ENCODE measurements around the gene THNSL1.

Gene THNSL1

GRCh38 chr10:24982319-24983112, 33.9 kb upstream of the THNSL1 start:
- no peak overlapping the region for H3K27ac ChIP-seq (ENCODE audit: insufficient read depth, low read length, poor library complexity, severe bottlenecking)
- H3K4me3 ChIP-seq (ENCODE audit: insufficient read depth, low read depth, low read length, poor library complexity, severe bottlenecking): no peak overlapping the region
- no peaks in the 10 kb centered on the region for H3K27me3 ChIP-seq (replicated peaks; ENCODE audit: control insufficient read depth, insufficient read depth, low read length, poor library complexity, severe bottlenecking)
- H3K4me1 ChIP-seq (ENCODE audit: control insufficient read depth, insufficient read depth, low read length, poor library complexity, severe bottlenecking): no peaks in the 10 kb centered on the region
- no peak for DNase-seq
- no peaks in the 10 kb centered on the region for H3K9me3 ChIP-seq (ENCODE audit: control insufficient read depth, low read length)
- H3K36me3 ChIP-seq (ENCODE audit: control insufficient read depth, insufficient read depth, low read length): no peaks in the 10 kb centered on the region

- Histone ChIP-seq H3K36me3 (ENCODE audit: control insufficient read depth, insufficient read depth, low read length) (no peaks in the 10 kb centered on the region), H3K27me3 (replicated peaks; ENCODE audit: control insufficient read depth, insufficient read depth, low read length, poor library complexity, severe bottlenecking) (no peaks in the 10 kb centered on the region), H3K4me1 (ENCODE audit: control insufficient read depth, insufficient read depth, low read length, poor library complexity, severe bottlenecking) (no peaks in the 10 kb centered on the region), H3K4me3 (ENCODE audit: insufficient read depth, low read depth, low read length, poor library complexity, severe bottlenecking) (no peak overlapping the region), H3K27ac (ENCODE audit: insufficient read depth, low read length, poor library complexity, severe bottlenecking) (no peak overlapping the region), H3K9me3 (ENCODE audit: control insufficient read depth, low read length) (no peaks in the 10 kb centered on the region)
- no peak for DNase-seq
These were observed 33.3 kb upstream of the THNSL1 start for GRCh38 chr10:24983130-24983529.

- H3K4me1 ChIP-seq (ENCODE audit: control insufficient read depth, insufficient read depth, low read length, poor library complexity, severe bottlenecking): no peaks in the 10 kb centered on the region
- H3K27me3 ChIP-seq (replicated peaks; ENCODE audit: control insufficient read depth, insufficient read depth, low read length, poor library complexity, severe bottlenecking): no peaks in the 10 kb centered on the region
- no peak overlapping the region for H3K27ac ChIP-seq (ENCODE audit: insufficient read depth, low read length, poor library complexity, severe bottlenecking)
- no peak overlapping the region for H3K4me3 ChIP-seq (ENCODE audit: insufficient read depth, low read depth, low read length, poor library complexity, severe bottlenecking)
- DNase-seq: no peak
- no peaks in the 10 kb centered on the region for H3K36me3 ChIP-seq (ENCODE audit: control insufficient read depth, insufficient read depth, low read length)
- H3K9me3 ChIP-seq (ENCODE audit: control insufficient read depth, low read length): no peaks in the 10 kb centered on the region
These were observed 32.5 kb upstream of the THNSL1 start for GRCh38 chr10:24983946-24984345.

- Histone ChIP-seq H3K9me3 (ENCODE audit: control insufficient read depth, low read length) (no peaks in the 10 kb centered on the region), H3K27ac (ENCODE audit: insufficient read depth, low read length, poor library complexity, severe bottlenecking) (no peak overlapping the region), H3K4me1 (ENCODE audit: control insufficient read depth, insufficient read depth, low read length, poor library complexity, severe bottlenecking) (no peaks in the 10 kb centered on the region), H3K4me3 (ENCODE audit: insufficient read depth, low read depth, low read length, poor library complexity, severe bottlenecking) (no peak overlapping the region), H3K36me3 (ENCODE audit: control insufficient read depth, insufficient read depth, low read length) (no peaks in the 10 kb centered on the region), H3K27me3 (replicated peaks; ENCODE audit: control insufficient read depth, insufficient read depth, low read length, poor library complexity, severe bottlenecking) (no peaks in the 10 kb centered on the region)
- DNase-seq: no peak
These were observed 31.5 kb upstream of the THNSL1 start for GRCh38 chr10:24984906-24985305.

GRCh38 chr10:24988831-24989640, 27.4 kb upstream of the THNSL1 start:
- no peaks in the 10 kb centered on the region for H3K27me3 ChIP-seq (replicated peaks; ENCODE audit: control insufficient read depth, insufficient read depth, low read length, poor library complexity, severe bottlenecking)
- DNase-seq: no peak
- no peaks in the 10 kb centered on the region for H3K36me3 ChIP-seq (ENCODE audit: control insufficient read depth, insufficient read depth, low read length)
- no peak overlapping the region for H3K27ac ChIP-seq (ENCODE audit: insufficient read depth, low read length, poor library complexity, severe bottlenecking)
- no peak overlapping the region for H3K4me3 ChIP-seq (ENCODE audit: insufficient read depth, low read depth, low read length, poor library complexity, severe bottlenecking)
- no peaks in the 10 kb centered on the region for H3K4me1 ChIP-seq (ENCODE audit: control insufficient read depth, insufficient read depth, low read length, poor library complexity, severe bottlenecking)
- H3K9me3 ChIP-seq (ENCODE audit: control insufficient read depth, low read length): no peaks in the 10 kb centered on the region

- no peaks in the 10 kb centered on the region for H3K4me1 ChIP-seq (ENCODE audit: control insufficient read depth, insufficient read depth, low read length, poor library complexity, severe bottlenecking)
- no peak for DNase-seq
- no peaks in the 10 kb centered on the region for H3K9me3 ChIP-seq (ENCODE audit: control insufficient read depth, low read length)
- no peak overlapping the region for H3K27ac ChIP-seq (ENCODE audit: insufficient read depth, low read length, poor library complexity, severe bottlenecking)
- H3K27me3 ChIP-seq (replicated peaks; ENCODE audit: control insufficient read depth, insufficient read depth, low read length, poor library complexity, severe bottlenecking): no peaks in the 10 kb centered on the region
- no peaks in the 10 kb centered on the region for H3K36me3 ChIP-seq (ENCODE audit: control insufficient read depth, insufficient read depth, low read length)
- H3K4me3 ChIP-seq (ENCODE audit: insufficient read depth, low read depth, low read length, poor library complexity, severe bottlenecking): no peak overlapping the region
These were observed 26.5 kb upstream of the THNSL1 start for GRCh38 chr10:24989867-24990266.

- no peaks in the 10 kb centered on the region for H3K9me3 ChIP-seq (ENCODE audit: control insufficient read depth, low read length)
- H3K36me3 ChIP-seq (ENCODE audit: control insufficient read depth, insufficient read depth, low read length): no peaks in the 10 kb centered on the region
- no peaks in the 10 kb centered on the region for H3K4me1 ChIP-seq (ENCODE audit: control insufficient read depth, insufficient read depth, low read length, poor library complexity, severe bottlenecking)
- no peak overlapping the region for H3K4me3 ChIP-seq (ENCODE audit: insufficient read depth, low read depth, low read length, poor library complexity, severe bottlenecking)
- no peaks in the 10 kb centered on the region for H3K27me3 ChIP-seq (replicated peaks; ENCODE audit: control insufficient read depth, insufficient read depth, low read length, poor library complexity, severe bottlenecking)
- no peak for DNase-seq
- H3K27ac ChIP-seq (ENCODE audit: insufficient read depth, low read length, poor library complexity, severe bottlenecking): no peak overlapping the region
These were observed 25.1 kb upstream of the THNSL1 start for GRCh38 chr10:24991298-24991697.

- H3K27ac ChIP-seq (ENCODE audit: insufficient read depth, low read length, poor library complexity, severe bottlenecking): no peak overlapping the region
- no peaks in the 10 kb centered on the region for H3K27me3 ChIP-seq (replicated peaks; ENCODE audit: control insufficient read depth, insufficient read depth, low read length, poor library complexity, severe bottlenecking)
- H3K4me1 ChIP-seq (ENCODE audit: control insufficient read depth, insufficient read depth, low read length, poor library complexity, severe bottlenecking): no peaks in the 10 kb centered on the region
- DNase-seq: no peak
- no peak overlapping the region for H3K4me3 ChIP-seq (ENCODE audit: insufficient read depth, low read depth, low read length, poor library complexity, severe bottlenecking)
- no peaks in the 10 kb centered on the region for H3K9me3 ChIP-seq (ENCODE audit: control insufficient read depth, low read length)
- no peaks in the 10 kb centered on the region for H3K36me3 ChIP-seq (ENCODE audit: control insufficient read depth, insufficient read depth, low read length)
These were observed 23.8 kb upstream of the THNSL1 start for GRCh38 chr10:24992512-24993133.

GRCh38 chr10:24993237-24993958, 23.0 kb upstream of the THNSL1 start:
- no peak overlapping the region for H3K27ac ChIP-seq (ENCODE audit: insufficient read depth, low read length, poor library complexity, severe bottlenecking)
- DNase-seq: no peak
- no peaks in the 10 kb centered on the region for H3K9me3 ChIP-seq (ENCODE audit: control insufficient read depth, low read length)

More at GRCh38 chr10:24993237-24993958, 23.0 kb upstream of the THNSL1 start:
- H3K4me1 ChIP-seq (ENCODE audit: control insufficient read depth, insufficient read depth, low read length, poor library complexity, severe bottlenecking): no peaks in the 10 kb centered on the region
- no peak overlapping the region for H3K4me3 ChIP-seq (ENCODE audit: insufficient read depth, low read depth, low read length, poor library complexity, severe bottlenecking)
- H3K36me3 ChIP-seq (ENCODE audit: control insufficient read depth, insufficient read depth, low read length): no peaks in the 10 kb centered on the region
- no peaks in the 10 kb centered on the region for H3K27me3 ChIP-seq (replicated peaks; ENCODE audit: control insufficient read depth, insufficient read depth, low read length, poor library complexity, severe bottlenecking)
